ENCODE measurements around the gene PRLR. TPM values are rescaled to one million over a fixed set of nuclear protein-coding genes. Genes with fewer than 3 reads are reported as not detected.
A peak's percentile ranks its signal among the peaks of the same experiment; 100 is the strongest.

Gene PRLR
- total and polyA plus RNA-seq, 2 of the 13 experiments (the other 11 are each of a cell fraction or from before 2014, with no cell fraction given) = 12.2 to 13.3 TPM

DNA sequence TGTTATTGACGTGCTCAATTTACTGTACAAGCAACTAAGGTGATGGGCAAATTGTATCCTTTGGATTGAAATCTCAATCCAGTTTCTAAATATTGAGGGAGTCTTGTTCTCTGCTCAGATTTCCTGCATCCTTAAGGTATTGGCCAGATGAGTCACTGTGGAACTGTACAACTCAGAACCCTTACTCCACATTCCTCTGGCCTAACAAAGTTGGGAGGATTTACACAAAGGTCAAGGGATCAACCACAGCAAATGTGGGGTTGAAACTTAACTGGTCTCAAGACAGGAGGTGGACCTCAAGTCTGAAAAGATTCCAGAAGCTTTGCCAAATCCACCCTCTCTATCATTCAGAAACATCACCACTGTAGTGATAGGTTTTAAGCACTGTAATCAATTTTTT, 101.0 kb downstream of the PRLR start:
- no peaks in the 10 kb centered on the region for H3K79me2 ChIP-seq (ENCODE audit: insufficient read depth, low read length)
- H3K27ac ChIP-seq (ENCODE audit: extremely low read length, insufficient read depth, low read length) = no peak overlapping the region
- H3K27me3 ChIP-seq (ENCODE audit: control insufficient read depth in 1 of 2, insufficient read depth in 2 of 2, low read length in 2 of 2) = no peaks in the 10 kb centered on the region
- H3K9me3 ChIP-seq (ENCODE audit: low read length) = no peaks in the 10 kb centered on the region
- POLR2A ChIA-PET = interaction anchor here (0.6 kb wide), 1 partner anchor 61 kb away, joined by 3 read pairs; no protein-coding TSS in a partner anchor
- TF ChIP-seq ZNF484 (CRISPR knock-in tag; IDR thresholded peaks at IDR 0.05; ENCODE audit: borderline replicate concordance, low read depth) = no peak
- peak; percentile 33 for TF ChIP-seq NR2F6 (IDR thresholded peaks at IDR 0.05)
- TF ChIP-seq NR2F6 (CRISPR knock-in tag; IDR thresholded peaks at IDR 0.05) = no peak
- BruUV-seq (replicated peaks) = no TSS peak
- intact Hi-C loops (cut with micrococcal nuclease; ENCODE audit: unreplicated experiment) (no loop called here), in situ Hi-C loops (cut with HindIII; ENCODE audit: extremely low pct_ligation_motif_present, low pct_unique_long_range_greater_than_20kb) (no loop called here)
- no peak overlapping the region for H2AFZ ChIP-seq (ENCODE audit: low read length)
- peaks cover 70% of the 10 kb centered on the region for H3K4me1 ChIP-seq (ENCODE audit: insufficient read depth, low read length)
- ATAC-seq = no peak; the same call in 2 of the 3 replicates
- no peaks in the 10 kb centered on the region for H4K20me1 ChIP-seq (ENCODE audit: insufficient read depth, low read length)
- no peak overlapping the region for H3K4me2 ChIP-seq (ENCODE audit: low read depth, low read length)
- H3K4me3 ChIP-seq (replicated peaks in 1 of 3; ENCODE audit: insufficient read depth in 1 of 3, low read depth in 2 of 3, low read length in 3 of 3) = no peak overlapping the region
- CTCF ChIA-PET (ENCODE audit: low intra/inter-chr PET ratio, low total read pairs) = no interaction called here
- H3K36me3 ChIP-seq (replicated peaks in 1 of 2; ENCODE audit: control insufficient read depth in 1 of 2, insufficient read depth in 2 of 2, low read length in 2 of 2) = no peaks in the 10 kb centered on the region
- no peak overlapping the region for H3K9ac ChIP-seq (ENCODE audit: insufficient read depth, low read depth, low read length)
- no peak for FAIRE-seq
- WGBS (ENCODE audit: low lambda C conversion rate) = 88% methylated on average over 1 of the region's 1 CpG
- DNase-seq (ENCODE audit: low spot score) = no peak

DNA sequence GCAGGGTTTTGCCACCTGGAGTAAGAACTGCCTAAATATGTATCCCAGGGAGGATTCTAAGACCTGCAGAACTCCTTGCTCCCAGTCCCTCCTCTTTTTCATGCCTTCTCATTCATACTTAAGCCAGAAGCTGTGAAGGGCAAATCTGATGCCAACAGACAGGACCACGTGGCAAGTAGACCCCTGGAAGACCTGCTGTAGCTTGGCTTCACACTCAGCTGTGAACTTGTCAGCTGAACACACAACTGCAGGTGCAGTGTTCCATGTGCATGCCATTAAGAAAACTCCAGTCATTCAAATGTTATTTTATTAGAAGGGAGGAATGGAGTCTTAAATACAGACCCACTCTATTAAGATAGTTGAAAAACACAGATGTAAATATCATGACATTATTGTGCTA, 103.3 kb downstream of the PRLR start:
- DNase-seq (ENCODE audit: low spot score) (no peak), FAIRE-seq (no peak), ATAC-seq (no peak)
- Histone ChIP-seq H3K36me3 (replicated peaks in 1 of 2; ENCODE audit: control insufficient read depth in 1 of 2, insufficient read depth in 2 of 2, low read length in 2 of 2) (no peaks in the 10 kb centered on the region), H3K4me2 (ENCODE audit: low read depth, low read length) (no peak overlapping the region), H3K4me3 (replicated peaks in 1 of 3; ENCODE audit: insufficient read depth in 1 of 3, low read depth in 2 of 3, low read length in 3 of 3) (no peak overlapping the region), H3K4me1 (ENCODE audit: insufficient read depth, low read length) (peaks cover 73% of the 10 kb centered on the region), H3K9me3 (ENCODE audit: low read length) (no peaks in the 10 kb centered on the region), H4K20me1 (ENCODE audit: insufficient read depth, low read length) (no peaks in the 10 kb centered on the region), H3K79me2 (ENCODE audit: insufficient read depth, low read length) (no peaks in the 10 kb centered on the region), H3K27ac (ENCODE audit: extremely low read length, insufficient read depth, low read length) (no peak overlapping the region), H2AFZ (ENCODE audit: low read length) (no peak overlapping the region), H3K9ac (ENCODE audit: insufficient read depth, low read depth, low read length) (no peak overlapping the region), H3K27me3 (ENCODE audit: control insufficient read depth in 1 of 2, insufficient read depth in 2 of 2, low read length in 2 of 2) (no peaks in the 10 kb centered on the region)
- in situ Hi-C loops (cut with HindIII; ENCODE audit: extremely low pct_ligation_motif_present, low pct_unique_long_range_greater_than_20kb) (no loop called here), intact Hi-C loops (cut with micrococcal nuclease; ENCODE audit: unreplicated experiment) (no loop called here)
- WGBS (ENCODE audit: low lambda C conversion rate) = 100% methylated on average over 1 of the region's 1 CpG
- CTCF ChIA-PET (ENCODE audit: low intra/inter-chr PET ratio, low total read pairs) = no interaction called here
- POLR2A ChIA-PET = no interaction called here
- no TSS peak for BruUV-seq (replicated peaks)
- no peak for TF ChIP-seq MXI1 (IDR thresholded peaks at IDR 0.05; ENCODE audit: borderline replicate concordance, low read depth, low read length)
- TF ChIP-seq ZNF274 (CRISPR knock-in tag; IDR thresholded peaks at IDR 0.05) = no peak
- TF ChIP-seq ZNF546 (CRISPR knock-in tag; conservative IDR thresholded peaks at IDR 0.05) = no peak
- TF ChIP-seq ZNF138 (CRISPR knock-in tag; IDR thresholded peaks at IDR 0.05; ENCODE audit: low read depth) = no peak
- TF ChIP-seq SMAD9 (CRISPR knock-in tag; IDR thresholded peaks at IDR 0.05) = no peak
- TF ChIP-seq SIN3B (IDR thresholded peaks at IDR 0.05; ENCODE audit: low read length) = no peak
- TF ChIP-seq ZNF768 (CRISPR knock-in tag; IDR thresholded peaks at IDR 0.05) = no peak
- TF ChIP-seq ZKSCAN8 (CRISPR knock-in tag; IDR thresholded peaks at IDR 0.05; ENCODE audit: borderline replicate concordance) = no peak
- TF ChIP-seq, protein P1, sequence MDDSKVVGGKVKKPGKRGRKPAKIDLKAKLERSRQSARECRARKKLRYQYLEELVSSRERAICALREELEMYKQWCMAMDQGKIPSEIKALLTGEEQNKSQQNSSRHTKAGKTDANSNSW (CRISPR knock-in tag; IDR thresholded peaks at IDR 0.05; ENCODE audit: borderline replicate concordance) = no peak
- TF ChIP-seq TEAD3 (CRISPR knock-in tag; optimal IDR thresholded peaks at IDR 0.05; ENCODE audit: borderline replicate concordance) = no peak
